ENCODE measurements around the gene SMIM38.

SMIM38 gene

GRCh38 chr11:69160296-69161116 is 4.8 kb downstream of the SMIM38 start:
- H3K4me1 ChIP-seq (ENCODE audit: control insufficient read depth, insufficient read depth, low read length, unreplicated experiment) = peaks cover 3% of the 10 kb centered on the region
- H3K36me3 ChIP-seq (ENCODE audit: insufficient read depth, low read length) = no peaks in the 10 kb centered on the region

GRCh38 chr11:69161117-69161407 is 5.3 kb downstream of the SMIM38 start:
- H3K4me1 ChIP-seq (ENCODE audit: control insufficient read depth, insufficient read depth, low read length, unreplicated experiment) = peaks cover 4% of the 10 kb centered on the region
- no peak overlapping the region for H3K27ac ChIP-seq (ENCODE audit: low read depth, low read length)
- no peaks in the 10 kb centered on the region for H3K79me2 ChIP-seq (ENCODE audit: control insufficient read depth, insufficient read depth, low read length, unreplicated experiment)
- H3K36me3 ChIP-seq (ENCODE audit: insufficient read depth, low read length) = no peaks in the 10 kb centered on the region
- H3K27me3 ChIP-seq (ENCODE audit: insufficient read depth, low read length) = no peaks in the 10 kb centered on the region
- H2AFZ ChIP-seq (ENCODE audit: low read length, unreplicated experiment) = no peak overlapping the region
- no peak overlapping the region for H3K4me3 ChIP-seq (ENCODE audit: low read depth, low read length)

More at GRCh38 chr11:69160296-69161116, 4.8 kb downstream of the SMIM38 start:
- H3K79me2 ChIP-seq (ENCODE audit: control insufficient read depth, insufficient read depth, low read length, unreplicated experiment) = no peaks in the 10 kb centered on the region
- no peak overlapping the region for H2AFZ ChIP-seq (ENCODE audit: low read length, unreplicated experiment)
- no peak overlapping the region for H3K27ac ChIP-seq (ENCODE audit: low read depth, low read length)
- H3K27me3 ChIP-seq (ENCODE audit: insufficient read depth, low read length) = no peaks in the 10 kb centered on the region
- no peak overlapping the region for H3K4me3 ChIP-seq (ENCODE audit: low read depth, low read length)

DNA sequence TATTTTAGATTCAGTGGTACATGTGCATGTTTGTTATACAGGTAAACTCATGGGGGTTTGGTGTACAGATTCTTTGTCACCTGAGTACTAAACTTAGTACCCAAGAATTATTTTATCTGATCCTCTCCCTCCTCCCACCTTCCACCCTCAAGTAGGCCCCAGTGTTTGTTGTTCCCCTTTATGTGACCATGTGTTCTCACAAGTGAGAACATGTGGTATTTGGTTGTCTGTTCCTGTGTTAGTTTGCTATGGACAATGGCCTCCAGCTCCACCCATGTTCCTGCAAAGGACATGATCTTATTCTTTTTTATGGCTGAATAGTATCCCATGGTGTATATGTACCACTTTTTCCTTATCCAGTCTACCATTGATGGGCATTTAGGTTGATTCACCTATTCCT is 6.8 kb downstream of the SMIM38 start:
- peaks cover 13% of the 10 kb centered on the region for H3K4me1 ChIP-seq (ENCODE audit: control insufficient read depth, insufficient read depth, low read length, unreplicated experiment)
- H3K27me3 ChIP-seq (ENCODE audit: insufficient read depth, low read length) = no peaks in the 10 kb centered on the region
- H3K36me3 ChIP-seq (ENCODE audit: insufficient read depth, low read length) = no peaks in the 10 kb centered on the region
- H3K79me2 ChIP-seq (ENCODE audit: control insufficient read depth, insufficient read depth, low read length, unreplicated experiment) = no peaks in the 10 kb centered on the region
- H3K27ac ChIP-seq (ENCODE audit: low read depth, low read length) = no peak overlapping the region
- no peak overlapping the region for H3K4me3 ChIP-seq (ENCODE audit: low read depth, low read length)
- no peak overlapping the region for H2AFZ ChIP-seq (ENCODE audit: low read length, unreplicated experiment)

DNA sequence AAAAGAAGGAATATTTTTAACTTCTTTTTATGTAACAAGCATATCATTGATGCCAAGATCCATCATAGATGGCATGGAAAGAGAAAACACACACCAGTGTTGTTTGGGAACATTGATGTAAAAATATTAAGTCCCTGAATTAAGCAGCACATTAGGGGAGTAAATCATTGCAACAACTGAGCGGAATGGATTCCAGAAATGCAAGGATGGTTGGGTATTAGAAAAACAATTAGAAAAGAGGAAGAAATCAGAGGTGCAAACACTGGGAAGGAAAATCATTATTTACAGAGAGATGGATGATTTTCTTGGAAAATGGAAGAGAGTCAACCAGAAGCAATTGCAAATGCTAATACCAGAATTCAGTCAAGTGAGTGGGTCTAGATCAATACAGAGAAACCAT is 8.1 kb downstream of the SMIM38 start:
- Histone ChIP-seq H3K4me3 (ENCODE audit: low read depth, low read length) (no peak overlapping the region), H2AFZ (ENCODE audit: low read length, unreplicated experiment) (no peak overlapping the region), H3K79me2 (ENCODE audit: control insufficient read depth, insufficient read depth, low read length, unreplicated experiment) (no peaks in the 10 kb centered on the region), H3K27ac (ENCODE audit: low read depth, low read length) (no peak overlapping the region), H3K36me3 (ENCODE audit: insufficient read depth, low read length) (no peaks in the 10 kb centered on the region), H3K4me1 (ENCODE audit: control insufficient read depth, insufficient read depth, low read length, unreplicated experiment) (peaks cover 13% of the 10 kb centered on the region), H3K27me3 (ENCODE audit: insufficient read depth, low read length) (no peaks in the 10 kb centered on the region)

GRCh38 chr11:69164824-69165223 is 9.1 kb downstream of the SMIM38 start:
- Histone ChIP-seq H3K4me3 (ENCODE audit: low read depth, low read length) (no peak overlapping the region), H3K27me3 (ENCODE audit: insufficient read depth, low read length) (0 out of 2 replicates have a peak, but pooled peaks cover 2% of the 10 kb centered on the region), H3K79me2 (ENCODE audit: control insufficient read depth, insufficient read depth, low read length, unreplicated experiment) (no peaks in the 10 kb centered on the region), H2AFZ (ENCODE audit: low read length, unreplicated experiment) (no peak overlapping the region), H3K4me1 (ENCODE audit: control insufficient read depth, insufficient read depth, low read length, unreplicated experiment) (peaks cover 13% of the 10 kb centered on the region), H3K36me3 (ENCODE audit: insufficient read depth, low read length) (no peaks in the 10 kb centered on the region), H3K27ac (ENCODE audit: low read depth, low read length) (no peak overlapping the region)

- no peak overlapping the region for H3K27ac ChIP-seq (ENCODE audit: low read depth, low read length)
- H3K36me3 ChIP-seq (ENCODE audit: insufficient read depth, low read length) = no peaks in the 10 kb centered on the region
- no peak overlapping the region for H3K4me3 ChIP-seq (ENCODE audit: low read depth, low read length)
- H3K4me1 ChIP-seq (ENCODE audit: control insufficient read depth, insufficient read depth, low read length, unreplicated experiment) = peaks cover 13% of the 10 kb centered on the region
- H2AFZ ChIP-seq (ENCODE audit: low read length, unreplicated experiment) = no peak overlapping the region
- 0 out of 2 replicates have a peak, but pooled peaks cover 2% of the 10 kb centered on the region for H3K27me3 ChIP-seq (ENCODE audit: insufficient read depth, low read length)
- no peaks in the 10 kb centered on the region for H3K79me2 ChIP-seq (ENCODE audit: control insufficient read depth, insufficient read depth, low read length, unreplicated experiment)
Observed at GRCh38 chr11:69165775-69166174, 10.0 kb downstream of the SMIM38 start.

- H3K27ac ChIP-seq (ENCODE audit: low read depth, low read length) = no peak overlapping the region
- 0 out of 2 replicates have a peak, but pooled peaks cover 2% of the 10 kb centered on the region for H3K27me3 ChIP-seq (ENCODE audit: insufficient read depth, low read length)
- no peak overlapping the region for H3K4me3 ChIP-seq (ENCODE audit: low read depth, low read length)
- peaks cover 13% of the 10 kb centered on the region for H3K4me1 ChIP-seq (ENCODE audit: control insufficient read depth, insufficient read depth, low read length, unreplicated experiment)
- H2AFZ ChIP-seq (ENCODE audit: low read length, unreplicated experiment) = no peak overlapping the region
- no peaks in the 10 kb centered on the region for H3K79me2 ChIP-seq (ENCODE audit: control insufficient read depth, insufficient read depth, low read length, unreplicated experiment)
- no peaks in the 10 kb centered on the region for H3K36me3 ChIP-seq (ENCODE audit: insufficient read depth, low read length)
Observed at GRCh38 chr11:69166218-69167115, 10.7 kb downstream of the SMIM38 start.

GRCh38 chr11:69167130-69167915 is 11.6 kb downstream of the SMIM38 start:
- Histone ChIP-seq H3K36me3 (ENCODE audit: insufficient read depth, low read length) (no peaks in the 10 kb centered on the region), H3K79me2 (ENCODE audit: control insufficient read depth, insufficient read depth, low read length, unreplicated experiment) (no peaks in the 10 kb centered on the region), H3K4me1 (ENCODE audit: control insufficient read depth, insufficient read depth, low read length, unreplicated experiment) (peaks cover 13% of the 10 kb centered on the region), H2AFZ (ENCODE audit: low read length, unreplicated experiment) (no peak overlapping the region), H3K4me3 (ENCODE audit: low read depth, low read length) (no peak overlapping the region), H3K27ac (ENCODE audit: low read depth, low read length) (no peak overlapping the region), H3K27me3 (ENCODE audit: insufficient read depth, low read length) (0 out of 2 replicates have a peak, but pooled peaks cover 2% of the 10 kb centered on the region)

DNA sequence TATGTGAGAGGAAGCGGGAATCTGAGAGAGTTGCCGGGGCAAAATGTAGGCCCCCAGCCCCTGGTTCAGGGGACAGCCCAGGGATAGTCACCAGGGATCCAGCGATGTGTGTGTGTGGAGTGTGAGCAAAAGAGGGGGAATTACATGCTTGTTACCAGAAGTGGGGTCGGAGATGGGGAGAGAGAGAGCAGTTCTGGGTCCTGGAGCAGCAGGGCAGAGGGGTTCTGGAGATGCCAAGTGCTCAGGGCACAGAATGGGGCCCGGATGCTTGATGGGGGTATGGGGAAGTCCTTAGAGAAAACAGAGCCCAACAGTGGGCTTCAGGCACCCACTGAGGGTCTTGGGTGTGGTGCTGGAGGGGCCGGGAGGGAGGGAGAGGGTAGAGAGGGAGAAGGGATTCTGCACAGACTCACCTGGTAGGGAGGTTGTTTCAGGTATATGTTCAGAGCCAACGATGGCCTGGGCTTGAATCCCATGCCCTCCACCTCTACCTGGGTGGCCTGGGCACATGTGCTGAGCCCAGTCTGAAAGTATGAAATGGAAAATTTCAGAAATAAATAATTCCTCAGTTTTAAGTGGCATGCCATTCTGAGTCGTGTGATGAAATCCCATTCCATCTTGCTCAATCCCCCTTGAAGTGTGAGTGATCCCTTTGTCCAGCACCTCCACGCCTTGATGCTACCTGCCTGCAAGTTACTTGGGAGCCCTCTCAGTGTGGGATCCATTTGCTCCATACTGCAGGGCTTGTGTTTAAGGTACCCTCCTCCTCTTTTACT is 12.4 kb downstream of the SMIM38 start:
- no peak overlapping the region for H2AFZ ChIP-seq (ENCODE audit: low read length, unreplicated experiment)
- 0 out of 2 replicates have a peak, but pooled peaks cover 2% of the 10 kb centered on the region for H3K27me3 ChIP-seq (ENCODE audit: insufficient read depth, low read length)
- no peaks in the 10 kb centered on the region for H3K36me3 ChIP-seq (ENCODE audit: insufficient read depth, low read length)
- H3K4me1 ChIP-seq (ENCODE audit: control insufficient read depth, insufficient read depth, low read length, unreplicated experiment) = peaks cover 13% of the 10 kb centered on the region
- no peaks in the 10 kb centered on the region for H3K79me2 ChIP-seq (ENCODE audit: control insufficient read depth, insufficient read depth, low read length, unreplicated experiment)
- H3K27ac ChIP-seq (ENCODE audit: low read depth, low read length) = no peak overlapping the region
- no peak overlapping the region for H3K4me3 ChIP-seq (ENCODE audit: low read depth, low read length)

- H3K27me3 ChIP-seq (ENCODE audit: insufficient read depth, low read length) = peaks cover 6% of the 10 kb centered on the region
- H3K79me2 ChIP-seq (ENCODE audit: control insufficient read depth, insufficient read depth, low read length, unreplicated experiment) = no peaks in the 10 kb centered on the region
- no peak overlapping the region for H3K27ac ChIP-seq (ENCODE audit: low read depth, low read length)
- no peak overlapping the region for H3K4me3 ChIP-seq (ENCODE audit: low read depth, low read length)
- H3K36me3 ChIP-seq (ENCODE audit: insufficient read depth, low read length) = no peaks in the 10 kb centered on the region
- H2AFZ ChIP-seq (ENCODE audit: low read length, unreplicated experiment) = no peak overlapping the region
- H3K4me1 ChIP-seq (ENCODE audit: control insufficient read depth, insufficient read depth, low read length, unreplicated experiment) = peaks cover 13% of the 10 kb centered on the region
Observed at GRCh38 chr11:69169479-69169878, 13.7 kb downstream of the SMIM38 start.
